ENCODE measurements around the gene H19.

Gene H19

GRCh38 chr11:1997755-1998154, at the start of gene H19:
TSS of gene H19 (minus strand) at chr11:1997842.
- DNase-seq (ENCODE audit: low spot score): no peak

- no peak for DNase-seq (ENCODE audit: low spot score)
These were observed 44.3 kb upstream of the H19 start for GRCh38 chr11:2041963-2042362.

- no peak for DNase-seq (ENCODE audit: low spot score)
These were observed 43.5 kb upstream of the H19 start for GRCh38 chr11:2041153-2041552.

GRCh38 chr11:2039198-2039759, 41.6 kb upstream of the H19 start:
- DNase-seq (ENCODE audit: low spot score): no peak

- no peak for DNase-seq (ENCODE audit: low spot score)
These were observed 39.3 kb upstream of the H19 start for GRCh38 chr11:2036863-2037486.

GRCh38 chr11:2035382-2035781, 37.7 kb upstream of the H19 start:
- DNase-seq (ENCODE audit: low spot score): no peak

- no peak for DNase-seq (ENCODE audit: low spot score)
These were observed 33.4 kb upstream of the H19 start for GRCh38 chr11:2031058-2031457.

GRCh38 chr11:2027708-2028107, 30.1 kb upstream of the H19 start:
- DNase-seq (ENCODE audit: low spot score): no peak

GRCh38 chr11:2015025-2015424, 17.4 kb upstream of the H19 start:
- DNase-seq (ENCODE audit: low spot score): no peak

- DNase-seq (ENCODE audit: low spot score): no peak
These were observed 14.8 kb upstream of the H19 start for GRCh38 chr11:2012440-2012839.

GRCh38 chr11:2004466-2004865, 6.8 kb upstream of the H19 start:
- DNase-seq (ENCODE audit: low spot score): no peak

- no peak for DNase-seq (ENCODE audit: low spot score)
These were observed 5.2 kb upstream of the H19 start for GRCh38 chr11:2002807-2003206.

GRCh38 chr11:2002042-2002776, 4.6 kb upstream of the H19 start:
- DNase-seq (ENCODE audit: low spot score): no peak

- no peak for DNase-seq (ENCODE audit: low spot score)
These were observed 1.2 kb upstream of the H19 start for GRCh38 chr11:1998861-1999260.

GRCh38 chr11:1998290-1998689, 648 bp upstream of the H19 start:
- DNase-seq (ENCODE audit: low spot score): no peak

GRCh38 chr11:1994121-1994520, 3.5 kb downstream of the H19 start:
- DNase-seq (ENCODE audit: low spot score): no peak

GRCh38 chr11:1992111-1992510, 5.5 kb downstream of the H19 start:
- DNase-seq (ENCODE audit: low spot score): no peak

- no peak for DNase-seq (ENCODE audit: low spot score)
These were observed 6.6 kb downstream of the H19 start for GRCh38 chr11:1990872-1991578.

GRCh38 chr11:1989953-1990352, 7.7 kb downstream of the H19 start:
- DNase-seq (ENCODE audit: low spot score): no peak

GRCh38 chr11:1988667-1989317, 8.8 kb downstream of the H19 start:
- no peak for DNase-seq (ENCODE audit: low spot score)

GRCh38 chr11:1988174-1988573, 9.5 kb downstream of the H19 start:
- no peak for DNase-seq (ENCODE audit: low spot score)

- no peak for DNase-seq (ENCODE audit: low spot score)
These were observed 10.6 kb downstream of the H19 start for GRCh38 chr11:1987024-1987423.

- no peak for DNase-seq (ENCODE audit: low spot score)
These were observed 14.1 kb downstream of the H19 start for GRCh38 chr11:1983601-1983961.

Data from pons (tissue), 1 donor.